HepG2 (cell line): Measurements from ENCODE around the gene PPM1G. TPM values are rescaled to one million over a fixed set of nuclear protein-coding genes. Genes with fewer than 3 reads are reported as not detected.

ENCODE experiments used
- CENPT ChIP-seq: sonication (generic); formaldehyde crosslinking; IDR thresholded peaks from 2 replicates; pipeline ENCODE4 v1.8.0; 2022; ENCODE audit warnings: low read depth, mild to moderate bottlenecking, moderate library complexity, missing genetic modification reagents
- DNMT3B ChIP-seq: conservative IDR thresholded peaks from 2 replicates; pipeline ENCODE4 v1.6.1; 2016; ENCODE audit warnings: missing biosample characterization, control low read depth
- FOXA1 ChIP-seq, 2 experiments: fragments of 450-650 bp in 1 of 2; sonication (generic) in 1 of 2; formaldehyde crosslinking in 1 of 2; IDR thresholded peaks; 2 replicates each; pipeline versions ENCODE4 v1.4.0 to v1.6.1; 2016 to 2020; ENCODE audit warnings: missing genetic modification reagents in 1 of 2
- NRL ChIP-seq: sonication (generic); formaldehyde crosslinking; IDR thresholded peaks from 2 replicates; pipeline ENCODE4 v1.5.0; 2020; ENCODE audit warnings: missing genetic modification reagents, mild to moderate bottlenecking, moderate library complexity, borderline replicate concordance
- SOX6 ChIP-seq, 2 experiments: fragments of 450-650 bp in 1 of 2; sonication (generic) in 1 of 2; formaldehyde crosslinking in 1 of 2; IDR thresholded peaks; 2 replicates each; pipeline versions ENCODE4 v1.4.0 to v1.6.1; 2017 to 2020; ENCODE audit warnings: antibody characterized with exemption in 1 of 2, mild to moderate bottlenecking in 1 of 2, missing genetic modification reagents in 1 of 2
- SRF ChIP-seq: IDR thresholded peaks from 2 replicates; pipeline ENCODE4 v1.6.1; 2011; ENCODE audit warnings: mild to moderate bottlenecking, low read depth, low read length, moderate library complexity
- ZNF44 ChIP-seq: sonication (generic); formaldehyde crosslinking; IDR thresholded peaks from 2 replicates; pipeline ENCODE4 v1.5.1; 2020; ENCODE audit warnings: mild to moderate bottlenecking, missing genetic modification reagents
- ZNF552 ChIP-seq: sonication (generic); formaldehyde crosslinking; IDR thresholded peaks from 2 replicates; pipeline ENCODE4 v1.9.0; 2022; ENCODE audit warnings: missing genetic modification reagents, mild to moderate bottlenecking, borderline replicate concordance
- polyA plus RNA-seq, 8 experiments: library from polyadenylated mRNA; depleted of rRNA in 3 of 8; stranded (reverse) in 7 of 8; unstranded in 1 of 8; fragments of >200 nt; fragmentation: Illumina TruSeq in 4 of 8; extraction: Trizol in 4 of 8; gene quantifications; 2 replicates each; pipeline versions ENCODE4 v1.2.1 to v1.2.3, GENCODE V29; 2011 to 2016; ENCODE audit warnings: low read depth in 4 of 8, missing spikeins in 1 of 8, mixed read lengths in 1 of 8; ENCODE audit not compliant: insufficient read depth in 1 of 8
- total RNA-seq, 5 experiments: library from RNA; depleted of rRNA; stranded (reverse); fragments of >200 nt; fragmentation: Illumina TruSeq; extraction: Trizol; gene quantifications; 2 replicates each; pipeline ENCODE4 v1.2.3, GENCODE V29; 2016; ENCODE audit warnings: low read depth in 1 of 5
- TF ChIP-seq, protein P1 (sequence below): sonication (generic); formaldehyde crosslinking; IDR thresholded peaks from 2 replicates; pipeline ENCODE4 v1.5.1; 2020; ENCODE audit warnings: mild to moderate bottlenecking, missing genetic modification reagents, borderline replicate concordance
- TF ChIP-seq, protein P2 (sequence below): sonication (generic); formaldehyde crosslinking; IDR thresholded peaks from 2 replicates; pipeline ENCODE4 v1.5.0; 2020; ENCODE audit warnings: mild to moderate bottlenecking, missing genetic modification reagents
- TF ChIP-seq, protein P3 (sequence below): sonication (generic); formaldehyde crosslinking; IDR thresholded peaks from 2 replicates; pipeline ENCODE4 v1.4.0; 2020; ENCODE audit warnings: missing genetic modification reagents, borderline replicate concordance
- TF ChIP-seq, protein P4 (sequence below): sonication (generic); formaldehyde crosslinking; IDR thresholded peaks from 2 replicates; pipeline ENCODE4 v1.4.0; 2020; ENCODE audit warnings: missing genetic modification reagents
- TF ChIP-seq, protein P5 (sequence below): IDR thresholded peaks from 2 replicates; pipeline ENCODE4 v1.6.1; 2016

Gene PPM1G
- total and polyA plus RNA-seq, 2 of the 13 experiments (the other 11 are each of a cell fraction or from before 2014, with no cell fraction given) = 58.2 to 213 TPM

DNA sequence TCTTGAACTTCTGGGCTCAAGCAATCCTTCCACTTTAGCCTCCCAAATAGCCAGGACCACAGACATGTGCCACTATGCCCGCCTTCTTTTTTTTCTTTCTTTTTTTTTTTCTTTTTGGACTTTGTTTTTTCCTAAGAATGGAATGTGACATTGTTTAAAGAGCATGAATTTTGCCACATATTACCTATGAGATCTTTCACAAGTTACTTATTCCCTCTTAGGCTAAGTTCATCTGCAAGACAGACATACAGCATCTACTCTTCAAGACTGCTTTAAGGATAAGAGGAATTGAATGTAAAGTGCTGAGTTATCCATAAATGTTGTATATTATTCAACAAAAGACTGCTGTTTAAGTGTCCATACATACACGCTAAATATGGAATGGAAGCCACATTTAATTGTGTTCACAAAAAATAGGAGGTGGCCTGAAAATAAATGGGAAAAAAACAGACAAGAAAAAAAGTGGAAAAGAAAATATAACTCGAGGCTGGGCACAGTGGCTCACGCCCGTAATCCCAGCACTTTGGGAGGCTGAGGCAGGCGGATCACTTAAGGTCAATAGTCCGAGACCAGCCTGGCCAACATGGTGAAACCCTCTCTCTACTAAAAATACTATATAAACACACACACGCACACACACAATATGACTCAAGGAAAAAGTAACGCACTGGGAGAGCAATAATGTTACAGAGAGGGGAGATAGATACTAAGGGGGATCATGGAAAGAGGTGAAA, 3.2 kb upstream of the PPM1G start (continued):
- TF ChIP-seq, protein P1, sequence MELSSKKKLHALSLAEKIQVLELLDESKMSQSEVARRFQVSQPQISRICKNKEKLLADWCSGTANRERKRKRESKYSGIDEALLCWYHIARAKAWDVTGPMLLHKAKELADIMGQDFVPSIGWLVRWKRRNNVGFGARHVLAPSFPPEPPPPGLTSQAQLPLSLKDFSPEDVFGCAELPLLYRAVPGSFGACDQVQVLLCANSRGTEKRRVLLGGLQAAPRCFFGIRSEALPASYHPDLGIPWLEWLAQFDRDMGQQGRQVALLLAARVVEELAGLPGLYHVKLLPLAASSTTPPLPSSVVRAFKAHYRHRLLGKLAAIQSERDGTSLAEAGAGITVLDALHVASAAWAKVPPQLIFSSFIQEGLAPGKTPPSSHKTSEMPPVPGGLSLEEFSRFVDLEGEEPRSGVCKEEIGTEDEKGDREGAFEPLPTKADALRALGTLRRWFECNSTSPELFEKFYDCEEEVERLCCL (CRISPR knock-in tag) = no peak
- TF ChIP-seq SOX6 (IDR thresholded peaks at IDR 0.05) (no peak), SOX6 (CRISPR knock-in tag; IDR thresholded peaks at IDR 0.05) (peak; percentile 13; the same call in 1 of the 2 replicates), CENPT (CRISPR knock-in tag) (no peak), DNMT3B (no peak), ZNF44 (CRISPR knock-in tag) (no peak), ZNF552 (CRISPR knock-in tag) (no peak), FOXA1 (IDR thresholded peaks at IDR 0.05) (peak; percentile 69), FOXA1 (CRISPR knock-in tag; IDR thresholded peaks at IDR 0.05) (peak; percentile 68), NRL (CRISPR knock-in tag) (no peak), SRF (no peak)
- TF ChIP-seq, protein P2, sequence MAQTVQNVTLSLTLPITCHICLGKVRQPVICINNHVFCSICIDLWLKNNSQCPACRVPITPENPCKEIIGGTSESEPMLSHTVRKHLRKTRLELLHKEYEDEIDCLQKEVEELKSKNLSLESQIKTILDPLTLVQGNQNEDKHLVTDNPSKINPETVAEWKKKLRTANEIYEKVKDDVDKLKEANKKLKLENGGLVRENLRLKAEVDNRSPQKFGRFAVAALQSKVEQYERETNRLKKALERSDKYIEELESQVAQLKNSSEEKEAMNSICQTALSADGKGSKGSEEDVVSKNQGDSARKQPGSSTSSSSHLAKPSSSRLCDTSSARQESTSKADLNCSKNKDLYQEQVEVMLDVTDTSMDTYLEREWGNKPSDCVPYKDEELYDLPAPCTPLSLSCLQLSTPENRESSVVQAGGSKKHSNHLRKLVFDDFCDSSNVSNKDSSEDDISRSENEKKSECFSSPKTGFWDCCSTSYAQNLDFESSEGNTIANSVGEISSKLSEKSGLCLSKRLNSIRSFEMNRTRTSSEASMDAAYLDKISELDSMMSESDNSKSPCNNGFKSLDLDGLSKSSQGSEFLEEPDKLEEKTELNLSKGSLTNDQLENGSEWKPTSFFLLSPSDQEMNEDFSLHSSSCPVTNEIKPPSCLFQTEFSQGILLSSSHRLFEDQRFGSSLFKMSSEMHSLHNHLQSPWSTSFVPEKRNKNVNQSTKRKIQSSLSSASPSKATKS (CRISPR knock-in tag) = peak; percentile 3; the same call in 1 of the 2 replicates
- TF ChIP-seq, protein P3, sequence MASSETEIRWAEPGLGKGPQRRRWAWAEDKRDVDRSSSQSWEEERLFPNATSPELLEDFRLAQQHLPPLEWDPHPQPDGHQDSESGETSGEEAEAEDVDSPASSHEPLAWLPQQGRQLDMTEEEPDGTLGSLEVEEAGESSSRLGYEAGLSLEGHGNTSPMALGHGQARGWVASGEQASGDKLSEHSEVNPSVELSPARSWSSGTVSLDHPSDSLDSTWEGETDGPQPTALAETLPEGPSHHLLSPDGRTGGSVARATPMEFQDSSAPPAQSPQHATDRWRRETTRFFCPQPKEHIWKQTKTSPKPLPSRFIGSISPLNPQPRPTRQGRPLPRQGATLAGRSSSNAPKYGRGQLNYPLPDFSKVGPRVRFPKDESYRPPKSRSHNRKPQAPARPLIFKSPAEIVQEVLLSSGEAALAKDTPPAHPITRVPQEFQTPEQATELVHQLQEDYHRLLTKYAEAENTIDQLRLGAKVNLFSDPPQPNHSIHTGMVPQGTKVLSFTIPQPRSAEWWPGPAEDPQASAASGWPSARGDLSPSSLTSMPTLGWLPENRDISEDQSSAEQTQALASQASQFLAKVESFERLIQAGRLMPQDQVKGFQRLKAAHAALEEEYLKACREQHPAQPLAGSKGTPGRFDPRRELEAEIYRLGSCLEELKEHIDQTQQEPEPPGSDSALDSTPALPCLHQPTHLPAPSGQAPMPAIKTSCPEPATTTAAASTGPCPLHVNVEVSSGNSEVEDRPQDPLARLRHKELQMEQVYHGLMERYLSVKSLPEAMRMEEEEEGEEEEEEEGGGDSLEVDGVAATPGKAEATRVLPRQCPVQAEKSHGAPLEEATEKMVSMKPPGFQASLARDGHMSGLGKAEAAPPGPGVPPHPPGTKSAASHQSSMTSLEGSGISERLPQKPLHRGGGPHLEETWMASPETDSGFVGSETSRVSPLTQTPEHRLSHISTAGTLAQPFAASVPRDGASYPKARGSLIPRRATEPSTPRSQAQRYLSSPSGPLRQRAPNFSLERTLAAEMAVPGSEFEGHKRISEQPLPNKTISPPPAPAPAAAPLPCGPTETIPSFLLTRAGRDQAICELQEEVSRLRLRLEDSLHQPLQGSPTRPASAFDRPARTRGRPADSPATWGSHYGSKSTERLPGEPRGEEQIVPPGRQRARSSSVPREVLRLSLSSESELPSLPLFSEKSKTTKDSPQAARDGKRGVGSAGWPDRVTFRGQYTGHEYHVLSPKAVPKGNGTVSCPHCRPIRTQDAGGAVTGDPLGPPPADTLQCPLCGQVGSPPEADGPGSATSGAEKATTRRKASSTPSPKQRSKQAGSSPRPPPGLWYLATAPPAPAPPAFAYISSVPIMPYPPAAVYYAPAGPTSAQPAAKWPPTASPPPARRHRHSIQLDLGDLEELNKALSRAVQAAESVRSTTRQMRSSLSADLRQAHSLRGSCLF (CRISPR knock-in tag) = no peak
- TF ChIP-seq, protein P4, sequence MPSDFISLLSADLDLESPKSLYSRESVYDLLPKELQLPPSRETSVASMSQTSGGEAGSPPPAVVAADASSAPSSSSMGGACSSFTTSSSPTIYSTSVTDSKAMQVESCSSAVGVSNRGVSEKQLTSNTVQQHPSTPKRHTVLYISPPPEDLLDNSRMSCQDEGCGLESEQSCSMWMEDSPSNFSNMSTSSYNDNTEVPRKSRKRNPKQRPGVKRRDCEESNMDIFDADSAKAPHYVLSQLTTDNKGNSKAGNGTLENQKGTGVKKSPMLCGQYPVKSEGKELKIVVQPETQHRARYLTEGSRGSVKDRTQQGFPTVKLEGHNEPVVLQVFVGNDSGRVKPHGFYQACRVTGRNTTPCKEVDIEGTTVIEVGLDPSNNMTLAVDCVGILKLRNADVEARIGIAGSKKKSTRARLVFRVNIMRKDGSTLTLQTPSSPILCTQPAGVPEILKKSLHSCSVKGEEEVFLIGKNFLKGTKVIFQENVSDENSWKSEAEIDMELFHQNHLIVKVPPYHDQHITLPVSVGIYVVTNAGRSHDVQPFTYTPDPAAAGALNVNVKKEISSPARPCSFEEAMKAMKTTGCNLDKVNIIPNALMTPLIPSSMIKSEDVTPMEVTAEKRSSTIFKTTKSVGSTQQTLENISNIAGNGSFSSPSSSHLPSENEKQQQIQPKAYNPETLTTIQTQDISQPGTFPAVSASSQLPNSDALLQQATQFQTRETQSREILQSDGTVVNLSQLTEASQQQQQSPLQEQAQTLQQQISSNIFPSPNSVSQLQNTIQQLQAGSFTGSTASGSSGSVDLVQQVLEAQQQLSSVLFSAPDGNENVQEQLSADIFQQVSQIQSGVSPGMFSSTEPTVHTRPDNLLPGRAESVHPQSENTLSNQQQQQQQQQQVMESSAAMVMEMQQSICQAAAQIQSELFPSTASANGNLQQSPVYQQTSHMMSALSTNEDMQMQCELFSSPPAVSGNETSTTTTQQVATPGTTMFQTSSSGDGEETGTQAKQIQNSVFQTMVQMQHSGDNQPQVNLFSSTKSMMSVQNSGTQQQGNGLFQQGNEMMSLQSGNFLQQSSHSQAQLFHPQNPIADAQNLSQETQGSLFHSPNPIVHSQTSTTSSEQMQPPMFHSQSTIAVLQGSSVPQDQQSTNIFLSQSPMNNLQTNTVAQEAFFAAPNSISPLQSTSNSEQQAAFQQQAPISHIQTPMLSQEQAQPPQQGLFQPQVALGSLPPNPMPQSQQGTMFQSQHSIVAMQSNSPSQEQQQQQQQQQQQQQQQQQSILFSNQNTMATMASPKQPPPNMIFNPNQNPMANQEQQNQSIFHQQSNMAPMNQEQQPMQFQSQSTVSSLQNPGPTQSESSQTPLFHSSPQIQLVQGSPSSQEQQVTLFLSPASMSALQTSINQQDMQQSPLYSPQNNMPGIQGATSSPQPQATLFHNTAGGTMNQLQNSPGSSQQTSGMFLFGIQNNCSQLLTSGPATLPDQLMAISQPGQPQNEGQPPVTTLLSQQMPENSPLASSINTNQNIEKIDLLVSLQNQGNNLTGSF = no peak
- TF ChIP-seq, protein P5, sequence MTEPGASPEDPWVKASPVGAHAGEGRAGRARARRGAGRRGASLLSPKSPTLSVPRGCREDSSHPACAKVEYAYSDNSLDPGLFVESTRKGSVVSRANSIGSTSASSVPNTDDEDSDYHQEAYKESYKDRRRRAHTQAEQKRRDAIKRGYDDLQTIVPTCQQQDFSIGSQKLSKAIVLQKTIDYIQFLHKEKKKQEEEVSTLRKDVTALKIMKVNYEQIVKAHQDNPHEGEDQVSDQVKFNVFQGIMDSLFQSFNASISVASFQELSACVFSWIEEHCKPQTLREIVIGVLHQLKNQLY (CRISPR knock-in tag) = no peak
